Measurements from ENCODE around the gene ANKRD11.
"Not testable (repeated sequence)": the region's sequence is repeated elsewhere in the genome, so short reads cannot be mapped to it uniquely, and the experiment has no call there.

Gene ANKRD11

DNA sequence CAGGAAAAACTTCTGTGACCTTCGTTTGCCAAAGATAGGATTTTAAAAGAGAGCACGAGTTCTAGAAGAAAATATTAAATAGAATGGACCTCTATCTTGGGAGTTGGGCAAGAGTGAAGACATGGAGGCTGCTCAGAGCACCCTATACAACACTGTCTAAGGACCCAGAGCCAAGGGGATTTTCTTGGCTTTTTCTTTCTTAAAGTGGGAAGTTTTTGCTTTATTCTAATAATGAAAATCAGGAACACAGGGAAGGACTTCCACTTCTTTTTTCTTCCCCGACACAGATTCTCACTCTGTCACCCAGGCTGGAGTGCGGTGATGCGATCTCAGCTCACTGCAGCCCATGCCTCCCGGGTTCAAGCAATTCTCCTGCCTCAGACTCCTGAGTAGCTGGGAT is 178.7 kb downstream of the ANKRD11 start:
- DNase-seq, result peak; percentile 64 to 74 (median 73)

DNA sequence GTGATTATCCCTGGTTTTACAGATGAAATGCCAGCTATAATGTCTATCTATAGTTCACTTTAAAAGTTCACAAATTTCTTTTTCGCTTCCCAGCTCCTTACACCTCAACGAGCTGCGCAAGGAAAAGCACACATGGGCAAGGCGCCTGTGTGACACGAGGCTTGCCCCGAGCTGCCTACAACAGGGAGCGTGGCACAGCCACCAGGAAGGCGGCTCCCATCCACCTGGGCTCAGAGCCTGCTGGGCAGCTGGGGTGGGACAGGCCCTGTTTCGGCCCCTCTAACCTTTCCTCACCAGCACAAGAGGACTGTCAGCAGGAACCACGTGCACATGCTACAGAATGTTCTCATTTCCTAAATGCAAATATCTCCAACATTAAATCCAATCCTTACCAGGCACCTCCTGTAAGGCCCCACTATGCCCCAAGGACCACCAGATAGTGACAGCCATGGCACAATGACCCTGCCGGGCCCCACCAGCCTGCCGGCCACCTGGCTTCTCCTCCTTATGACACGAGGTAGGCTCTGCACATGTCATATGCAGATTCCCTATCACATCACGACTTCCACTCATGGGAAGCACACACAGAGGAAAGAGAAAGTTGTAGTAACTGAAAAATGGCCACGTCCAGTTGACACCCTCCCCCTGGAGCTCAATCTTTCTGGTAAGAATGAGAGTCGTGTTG is 180.8 kb downstream of the ANKRD11 start:
- DNase-seq, result no peak

- no peak for DNase-seq
These were observed 181.7 kb downstream of the ANKRD11 start for GRCh38 chr16:89308391-89309333.

DNA sequence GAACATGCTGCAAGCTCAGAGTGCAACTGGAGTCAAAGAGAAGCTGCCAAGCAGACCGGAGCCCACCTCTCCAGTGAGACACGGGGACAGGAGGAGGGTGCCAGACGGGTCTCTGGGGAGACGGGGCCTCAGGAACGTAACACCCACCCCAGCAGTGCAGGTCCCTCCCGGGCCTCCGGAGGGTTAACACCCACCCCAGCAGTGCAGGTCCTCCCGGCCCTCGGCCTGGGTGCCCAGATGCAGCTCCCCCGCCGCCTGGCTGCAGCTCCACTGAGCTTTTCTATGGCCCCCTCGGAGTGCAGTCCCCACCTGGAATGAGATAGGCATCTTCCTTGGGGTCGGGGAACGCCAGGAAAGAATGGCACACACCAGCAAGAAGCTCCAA is 182.9 kb downstream of the ANKRD11 start:
- no peak for DNase-seq

DNA sequence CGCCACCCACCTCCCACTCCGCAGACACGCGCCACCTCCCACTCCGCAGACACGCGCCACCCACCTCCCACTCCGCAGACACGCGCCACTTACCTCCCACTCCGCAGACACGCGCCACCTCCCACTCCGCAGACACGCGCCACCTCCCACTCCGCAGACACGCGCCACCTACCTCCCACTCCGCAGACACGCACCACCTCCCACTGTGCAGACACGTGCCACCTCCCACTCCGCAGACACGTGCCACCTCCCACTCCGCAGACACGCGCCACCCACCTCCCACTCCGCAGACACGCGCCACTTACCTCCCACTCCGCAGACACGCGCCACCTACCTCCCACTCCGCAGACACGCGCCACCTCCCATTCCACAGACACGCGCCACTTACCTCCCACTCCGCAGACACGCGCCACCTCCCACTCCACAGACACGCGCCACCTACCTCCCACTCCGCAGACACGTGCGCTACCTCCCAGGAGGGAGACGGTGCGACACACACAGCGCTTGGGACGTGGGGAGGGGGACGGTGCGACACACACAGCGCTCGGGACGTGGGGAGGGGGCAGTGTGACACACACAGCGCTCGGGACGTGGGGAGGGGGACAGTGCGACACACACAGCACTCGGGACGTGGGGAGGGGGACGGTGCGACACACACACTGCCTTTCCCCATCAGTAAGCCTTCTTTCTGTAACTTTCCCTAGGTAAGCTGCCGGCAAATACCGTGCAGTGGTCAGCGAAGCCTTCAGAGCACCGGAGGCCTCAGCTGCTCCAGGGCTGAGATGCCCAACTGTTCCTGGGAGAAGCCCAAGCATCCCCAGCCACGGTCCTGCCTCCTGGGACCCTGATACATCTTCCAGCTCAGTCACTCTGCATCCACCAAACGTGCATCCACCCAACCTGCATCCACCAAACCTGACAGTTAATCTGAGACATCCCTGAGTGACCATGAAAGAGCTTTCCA is 183.6 kb downstream of the ANKRD11 start:
- not testable (repeated sequence) for DNase-seq

DNA sequence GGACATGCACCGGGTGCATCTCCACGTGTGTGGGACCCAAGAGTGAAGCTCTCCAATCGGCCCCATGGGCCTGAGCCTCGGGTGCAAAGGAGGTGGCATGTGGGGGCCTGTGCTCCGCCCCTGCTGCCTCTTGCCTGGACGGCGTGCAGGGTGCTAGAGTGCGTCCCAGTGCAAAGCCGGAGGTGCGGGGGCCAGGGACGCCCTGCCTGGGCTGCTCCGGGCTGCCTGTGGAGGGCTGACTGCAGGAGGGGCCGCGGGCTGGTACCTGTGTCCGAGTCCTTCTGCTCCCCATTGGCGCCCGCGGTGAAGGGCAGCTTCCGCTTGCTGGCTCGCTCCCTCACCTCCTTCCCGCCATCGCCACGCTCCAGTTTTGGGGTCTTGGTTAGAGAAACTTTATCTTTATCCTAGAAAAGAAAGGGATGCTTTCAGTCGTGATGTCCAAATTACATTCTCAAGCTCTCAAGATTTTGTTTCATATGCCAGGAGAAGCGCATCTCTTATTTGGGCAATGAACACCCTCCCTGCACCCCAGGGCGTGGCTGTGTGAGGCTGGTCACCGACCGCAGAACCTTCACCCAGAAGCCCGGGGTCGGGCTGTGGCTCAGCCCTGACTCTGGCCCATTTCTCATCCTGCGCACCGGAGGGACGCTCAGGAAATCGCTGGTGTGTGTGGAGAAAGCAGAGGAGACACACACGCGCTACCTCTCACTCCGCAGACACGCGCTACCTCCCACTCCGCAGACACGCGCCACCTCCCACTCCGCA is 185.2 kb downstream of the ANKRD11 start:
- no peak for DNase-seq

DNA sequence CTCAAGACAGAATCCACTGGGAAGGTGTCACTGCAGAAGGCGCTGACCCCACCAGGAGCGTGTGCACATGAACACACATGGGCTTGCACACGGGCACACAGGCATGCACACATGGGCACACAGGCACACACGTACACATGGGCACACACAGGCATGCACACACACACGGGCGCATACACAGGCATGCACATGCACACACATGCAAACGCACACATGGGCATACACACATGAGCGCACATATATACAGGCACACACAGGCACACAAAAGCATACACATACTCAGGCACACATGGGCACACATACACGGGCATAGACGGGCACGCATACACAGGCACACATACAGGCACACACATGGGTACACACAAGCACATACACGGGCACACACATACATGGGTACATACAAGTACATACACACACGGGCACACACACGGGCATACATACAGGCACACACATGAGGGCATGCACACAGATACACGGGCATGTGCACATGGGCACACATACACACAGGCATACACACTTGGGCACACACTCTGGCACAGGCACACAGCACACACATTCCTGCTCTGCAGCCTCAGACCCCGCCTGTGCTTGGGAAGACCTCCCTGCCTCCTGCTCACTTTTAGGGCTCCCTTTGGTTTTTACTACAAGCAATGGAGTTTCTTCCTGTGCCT is 186.0 kb downstream of the ANKRD11 start:
- no peak for DNase-seq

DNA sequence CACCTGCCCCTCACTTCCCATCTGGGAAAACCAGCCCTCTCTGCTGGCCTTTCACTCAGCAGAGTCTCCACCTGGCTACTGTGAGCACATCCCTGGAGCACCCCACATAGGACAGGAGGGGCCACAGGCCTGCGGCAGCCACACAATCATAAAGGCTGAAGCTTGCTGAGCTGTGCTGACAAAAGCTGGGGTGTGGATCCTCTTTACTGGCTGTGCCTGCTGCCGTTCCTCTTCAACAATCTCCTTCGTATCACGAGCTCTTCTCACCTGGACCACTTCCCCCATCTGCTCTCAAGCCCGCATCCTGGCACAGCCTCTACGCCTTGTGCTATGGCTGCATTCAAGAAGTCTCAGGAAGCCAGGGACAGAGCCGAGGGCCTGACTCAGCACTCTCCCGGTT is 186.7 kb downstream of the ANKRD11 start:
- no peak for DNase-seq

DNA sequence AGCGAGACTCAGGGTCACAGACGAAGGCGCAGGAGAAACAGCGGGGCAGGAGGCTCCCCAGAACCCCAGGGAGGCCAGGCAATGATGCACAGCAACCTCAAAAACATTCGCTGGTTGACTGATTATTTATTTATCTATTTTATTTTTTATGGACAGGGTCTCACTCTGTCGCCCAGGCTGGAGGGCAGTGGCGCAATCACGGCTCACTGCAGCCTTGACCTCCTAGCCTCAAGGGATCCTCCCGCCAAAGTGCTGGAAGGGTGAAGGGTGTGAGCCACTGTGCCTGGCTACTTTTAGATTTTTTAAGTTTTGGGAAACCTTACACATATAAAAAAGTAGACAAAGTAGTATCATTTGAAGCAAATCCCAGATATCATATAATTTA is 189.4 kb downstream of the ANKRD11 start:
- no peak for DNase-seq

GRCh38 chr16:89300311-89300975 is 189.9 kb downstream of the ANKRD11 start:
- no peak for DNase-seq

- DNase-seq, result not testable (repeated sequence)
These were observed 190.8 kb downstream of the ANKRD11 start for GRCh38 chr16:89299357-89300111.

DNA sequence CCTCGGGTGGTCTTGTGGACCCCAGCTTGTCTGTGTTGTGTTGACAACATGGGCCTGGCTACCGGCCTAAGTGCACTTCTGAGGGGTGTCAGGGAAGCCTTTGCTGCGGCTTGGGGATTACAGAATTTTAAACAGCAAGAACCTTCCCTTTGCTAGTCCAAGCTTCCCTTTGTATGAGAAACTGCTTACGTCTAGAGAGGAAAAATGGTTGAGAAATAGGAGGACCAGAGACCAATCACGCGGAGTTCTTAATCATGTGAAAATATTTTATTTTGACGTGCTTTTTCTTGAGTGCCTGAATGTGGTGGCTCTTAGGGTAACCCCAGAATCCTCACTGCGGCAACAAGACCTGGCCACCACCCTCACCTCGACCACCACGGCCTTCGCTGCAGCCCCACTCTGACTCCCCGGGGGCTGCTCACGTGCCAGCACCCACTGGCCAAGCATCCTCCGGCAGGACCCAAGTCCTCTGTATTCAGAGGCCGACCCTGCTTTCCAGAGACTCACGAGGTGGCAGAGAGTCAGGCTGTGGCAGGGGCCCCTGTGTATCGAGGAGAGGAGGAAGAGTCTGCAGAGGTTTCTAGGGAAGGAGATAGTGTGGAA is 191.6 kb downstream of the ANKRD11 start:
- DNase-seq, result peak in 1 of 3 donors; percentile 27

- DNase-seq, result no peak
These were observed 192.3 kb downstream of the ANKRD11 start for GRCh38 chr16:89297910-89298545.

- DNase-seq, result no peak
These were observed 193.0 kb downstream of the ANKRD11 start for GRCh38 chr16:89297156-89297874.

GRCh38 chr16:89295915-89296314 is 194.4 kb downstream of the ANKRD11 start:
- DNase-seq, result no peak

- no peak for DNase-seq
These were observed 195.1 kb downstream of the ANKRD11 start for GRCh38 chr16:89295071-89295900.

DNA sequence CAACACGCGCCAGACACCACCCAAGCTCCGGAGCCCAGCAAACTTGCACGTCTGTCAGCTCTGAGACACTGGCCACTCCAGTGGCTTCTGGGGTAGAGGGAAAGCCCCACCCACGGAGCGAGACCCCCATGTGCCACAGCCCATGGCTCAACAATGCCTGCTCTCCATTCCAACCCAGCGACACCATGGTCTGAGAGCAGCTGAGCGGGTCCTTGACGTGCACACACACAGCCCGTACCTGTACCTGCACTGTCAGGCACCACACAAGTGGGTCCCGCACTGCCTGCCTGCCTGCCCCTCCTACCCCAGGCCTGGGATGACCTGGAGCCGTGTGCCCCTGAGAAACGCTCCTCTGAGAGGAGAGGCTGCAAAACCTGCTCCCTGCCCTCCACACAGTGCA is 195.9 kb downstream of the ANKRD11 start:
- DNase-seq, result no peak
